Measurements from ENCODE around the gene GREB1. TPM values are rescaled to one million over a fixed set of nuclear protein-coding genes. Genes with fewer than 3 reads are reported as not detected.

The GREB1 gene
- polyA plus RNA-seq, 3 donors: 1.1 to 1.4 (median 1.3) TPM

DNA sequence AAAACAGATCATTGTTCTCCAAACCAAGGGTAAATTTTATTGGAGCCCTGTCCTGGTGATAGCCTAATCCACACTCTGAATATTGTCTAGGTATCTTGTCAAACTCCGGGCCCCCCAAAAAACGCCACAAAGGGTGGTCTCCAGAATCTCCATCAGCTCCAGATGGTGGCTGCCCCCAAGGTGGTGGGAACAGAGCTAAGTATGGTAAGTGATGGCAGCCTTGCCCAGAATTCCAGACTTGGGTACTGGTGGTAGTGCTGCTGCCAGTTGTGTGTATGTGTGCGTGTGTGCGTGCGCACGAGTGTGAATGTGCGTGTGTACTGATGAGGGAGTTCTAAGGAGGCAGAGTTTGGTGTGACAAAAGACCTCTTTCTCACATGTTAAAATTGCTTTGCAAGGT lies 51.2 kb downstream of the GREB1 start:
- no peak overlapping the region for H3K27ac ChIP-seq (ENCODE audit: low read depth, low read length)
- 92 to 93% (median 92%) methylated on average over 7 of the region's 7 CpGs for WGBS, 3 donors

DNA sequence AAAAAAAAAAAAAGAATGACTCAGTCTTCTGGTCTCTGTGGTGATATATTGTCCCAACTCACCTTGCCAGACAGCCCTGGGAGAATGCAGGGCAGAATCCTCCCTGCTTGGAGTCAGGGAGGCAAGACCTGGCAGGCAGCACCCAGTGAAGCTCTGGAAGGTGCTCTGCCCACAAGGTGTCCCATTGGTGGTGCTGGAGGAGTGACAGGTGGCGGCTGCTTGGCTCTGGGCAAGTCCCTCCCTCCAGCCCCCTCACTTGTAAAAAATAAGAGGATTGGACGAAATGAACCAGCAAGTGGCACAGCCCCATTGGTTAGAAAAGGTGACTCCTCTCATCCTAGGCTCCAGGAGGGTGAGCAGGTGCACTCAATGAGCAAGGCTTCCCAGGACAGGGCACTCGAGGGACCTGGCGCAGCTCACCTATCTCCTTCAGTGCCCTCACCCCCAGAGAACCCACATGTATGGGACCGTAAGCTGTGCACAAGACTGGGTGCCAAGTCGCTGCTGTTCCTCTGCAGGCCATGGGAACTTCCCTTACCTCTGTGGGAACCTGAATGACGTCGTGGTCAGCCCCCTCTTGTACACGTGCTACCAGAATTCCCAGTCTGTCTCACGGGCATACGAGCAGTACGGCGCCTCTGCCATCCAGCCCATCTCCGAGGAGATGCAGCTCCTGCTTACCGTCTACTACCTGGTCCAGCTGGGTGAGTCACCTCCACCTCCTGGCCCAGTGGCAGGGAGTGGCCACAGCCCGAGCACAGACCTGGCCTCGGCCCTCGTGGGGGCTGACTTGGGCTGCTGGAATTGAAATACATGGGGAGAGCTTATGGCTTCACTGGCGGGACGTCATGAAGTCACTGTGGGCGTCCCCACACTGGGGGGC lies 54.6 kb downstream of the GREB1 start:
- H3K27ac ChIP-seq (ENCODE audit: low read depth, low read length): no peak overlapping the region
- WGBS, 3 donors: 86 to 90% (median 89%) methylated on average over 21 of the region's 21 CpGs

DNA sequence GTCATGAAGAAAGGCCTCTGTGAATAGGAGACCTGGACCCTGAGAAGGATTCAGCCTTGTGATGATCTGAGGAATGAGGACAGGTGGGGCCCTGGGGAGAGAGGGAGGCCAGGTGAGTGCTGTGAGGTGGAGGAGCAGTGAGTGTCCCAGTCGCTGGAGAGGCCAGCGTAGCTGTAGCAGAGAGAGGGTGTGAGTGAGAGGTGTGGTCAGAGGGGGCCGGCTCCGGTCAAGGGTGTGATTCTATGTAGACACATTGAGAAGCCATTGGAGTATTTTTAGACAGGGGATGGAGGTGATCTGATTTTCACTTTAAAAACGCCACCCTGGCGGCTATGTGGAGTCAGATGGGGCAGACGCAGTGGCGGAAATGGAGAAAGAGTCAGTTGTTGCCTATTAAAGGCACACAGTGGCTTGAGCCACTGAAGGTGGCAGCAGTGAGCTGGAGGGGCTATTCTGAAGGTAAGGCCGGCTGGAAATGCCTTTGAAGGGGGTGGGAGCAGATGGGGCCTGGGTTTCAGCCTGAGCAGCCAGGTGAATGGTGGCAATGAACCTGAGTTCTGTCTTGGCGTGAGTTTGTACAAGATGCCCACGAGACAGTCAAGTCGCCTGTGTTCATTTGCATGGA lies 55.6 kb downstream of the GREB1 start:
- no peak overlapping the region for H3K27ac ChIP-seq (ENCODE audit: low read depth, low read length)
- WGBS, 3 donors: 85 to 90% (median 88%) methylated on average over 12 of the region's 12 CpGs

DNA sequence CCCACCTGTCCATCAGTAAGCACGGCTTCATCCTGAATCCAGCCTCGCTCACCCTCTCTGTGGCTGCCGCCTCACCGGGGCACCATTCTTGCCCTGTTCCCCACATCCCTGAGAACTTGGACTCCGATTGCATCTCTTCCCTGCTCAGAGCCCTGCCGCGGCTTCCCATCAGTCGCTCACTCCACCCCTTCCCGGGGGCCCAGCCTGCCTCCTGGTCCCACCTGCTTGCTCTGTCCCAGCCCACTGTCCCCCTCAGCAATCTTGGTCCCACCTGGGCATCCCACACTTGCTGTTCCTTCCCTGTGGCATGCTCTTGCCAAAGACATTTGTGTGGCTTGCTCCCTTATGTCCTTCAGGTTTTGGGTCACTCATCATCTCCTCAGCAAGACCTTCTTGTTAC lies 56.3 kb downstream of the GREB1 start:
- WGBS, 3 donors: 91 to 99% (median 97%) methylated on average over 9 of the region's 9 CpGs

DNA sequence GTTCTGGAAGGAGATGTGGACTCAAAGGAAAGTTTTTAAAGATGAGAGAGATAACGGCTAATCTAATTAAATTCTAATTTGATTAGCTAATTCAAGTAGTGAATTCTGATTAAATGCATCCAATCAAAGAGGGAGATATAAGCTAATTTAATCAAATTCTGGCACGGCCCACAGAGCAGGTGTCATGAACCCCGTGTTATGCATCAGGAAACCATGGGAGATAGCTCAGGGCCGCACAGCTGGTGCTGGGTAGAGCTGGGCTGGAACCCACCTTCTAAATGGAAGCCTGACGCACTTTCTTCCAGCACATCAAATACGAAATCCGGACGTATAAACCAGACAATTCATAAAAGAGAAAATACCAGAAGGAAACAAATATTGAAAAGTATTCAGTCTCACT lies 57.2 kb downstream of the GREB1 start:
- WGBS, 3 donors: 88 to 94% (median 90%) methylated on average over 8 of the region's 8 CpGs

More for the DNA sequence above, 56.3 kb downstream of the GREB1 start:
- H3K27ac ChIP-seq (ENCODE audit: low read depth, low read length): no peak overlapping the region

DNA sequence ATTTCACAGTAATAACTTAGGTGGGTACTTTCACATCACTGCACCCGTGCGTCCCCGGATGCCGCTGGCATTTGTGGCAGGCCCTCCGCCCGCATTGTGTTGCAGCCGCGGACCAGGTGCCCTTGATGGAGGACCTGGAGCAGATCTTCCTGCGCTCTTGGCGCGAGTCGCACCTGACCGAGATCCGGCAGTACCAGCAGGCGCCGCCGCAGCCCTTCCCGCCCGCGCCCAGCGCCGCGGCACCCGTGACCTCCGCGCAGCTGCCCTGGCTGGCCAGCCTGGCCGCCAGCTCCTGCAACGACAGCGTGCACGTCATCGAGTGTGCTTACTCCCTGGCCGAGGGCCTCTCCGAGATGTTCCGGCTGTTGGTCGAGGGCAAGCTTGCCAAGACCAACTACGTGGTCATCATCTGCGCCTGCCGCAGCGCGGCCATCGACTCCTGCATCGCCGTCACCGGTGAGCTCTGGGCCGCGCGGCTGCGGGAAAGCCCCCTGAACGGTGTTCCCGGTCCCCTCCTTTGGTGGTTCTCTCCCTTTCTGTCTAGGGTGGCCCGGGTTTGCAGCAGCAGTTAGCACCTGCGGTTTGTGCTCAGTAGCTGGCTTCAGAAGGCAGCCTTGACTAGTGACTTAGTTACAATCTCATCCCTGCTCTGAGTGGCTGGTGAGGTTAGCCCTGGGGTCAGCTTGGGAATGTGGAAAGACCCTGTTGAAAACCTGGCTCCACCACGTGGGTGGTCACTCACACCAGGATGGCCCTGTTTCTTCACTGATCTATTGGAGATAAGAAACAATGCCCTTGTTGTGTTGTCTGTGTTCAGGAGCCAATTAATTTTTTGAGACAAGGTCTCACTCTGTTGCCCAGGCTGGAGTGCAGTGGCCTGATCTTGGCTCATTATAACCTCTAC lies 59.1 kb downstream of the GREB1 start:
- H3K27ac ChIP-seq (ENCODE audit: low read depth, low read length): no peak overlapping the region
- 92 to 95% (median 94%) methylated on average over 51 to 53 of the region's 53 CpGs for WGBS, 3 donors

More for the DNA sequence above, 57.2 kb downstream of the GREB1 start:
- H3K27ac ChIP-seq (ENCODE audit: low read depth, low read length): no peak overlapping the region

DNA sequence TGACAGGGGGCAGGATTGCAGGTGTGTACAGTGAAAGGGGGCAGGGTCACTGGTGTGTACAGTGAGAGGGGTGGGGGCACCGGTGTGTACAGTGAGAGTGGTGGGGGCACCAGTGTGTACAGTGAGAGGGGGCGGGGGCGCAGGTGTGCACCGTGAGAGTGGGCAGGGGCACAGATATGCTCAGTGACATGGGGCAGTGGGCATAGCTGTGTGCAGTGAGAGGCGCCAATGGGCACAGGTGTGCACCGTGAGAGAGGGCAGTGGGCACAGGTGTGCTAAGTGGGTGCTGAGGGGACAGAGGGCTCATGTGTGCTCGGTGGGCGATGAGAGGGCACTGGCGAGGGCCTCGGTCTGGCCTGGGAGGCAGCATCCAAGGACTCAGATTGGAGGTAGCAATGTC lies 63.0 kb downstream of the GREB1 start:
- WGBS, 3 donors: 94 to 96% (median 95%) methylated on average over 10 of the region's 10 CpGs
- no peak overlapping the region for H3K27ac ChIP-seq (ENCODE audit: low read depth, low read length)

DNA sequence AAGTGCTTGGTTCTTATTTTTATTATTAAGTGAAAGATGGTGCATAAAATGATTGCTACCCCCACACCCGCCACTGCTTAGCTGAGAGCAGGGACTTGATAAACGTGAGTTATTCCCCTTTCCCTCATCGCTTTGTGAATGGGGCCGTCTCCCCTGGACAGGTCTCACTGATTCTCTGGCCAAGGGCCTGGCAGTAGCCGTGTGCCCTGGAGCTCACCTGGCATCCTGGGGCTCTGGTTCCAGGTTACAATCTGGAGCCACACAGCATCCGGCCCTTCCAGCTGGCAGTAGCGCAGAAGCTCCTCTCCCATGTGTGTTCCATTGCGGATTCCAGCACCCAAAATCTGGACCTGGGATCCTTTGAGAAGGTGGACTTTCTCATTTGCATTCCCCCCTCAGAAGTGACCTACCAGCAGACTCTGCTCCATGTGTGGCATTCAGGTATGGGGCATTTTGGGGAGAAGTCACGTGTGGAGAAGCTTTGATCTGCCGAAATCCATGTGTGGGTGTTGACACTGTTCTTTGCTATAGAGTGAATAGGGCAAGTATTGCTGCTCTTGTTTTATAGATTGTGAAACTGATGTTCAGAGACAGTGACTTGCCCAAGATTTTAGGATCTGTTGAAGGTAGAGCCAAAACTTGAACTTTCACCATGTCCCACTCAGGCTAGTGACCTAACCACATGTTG lies 63.8 kb downstream of the GREB1 start:
- H3K27ac ChIP-seq (ENCODE audit: low read depth, low read length): no peak overlapping the region
- 86 to 90% (median 88%) methylated on average over 10 of the region's 10 CpGs for WGBS, 3 donors

DNA sequence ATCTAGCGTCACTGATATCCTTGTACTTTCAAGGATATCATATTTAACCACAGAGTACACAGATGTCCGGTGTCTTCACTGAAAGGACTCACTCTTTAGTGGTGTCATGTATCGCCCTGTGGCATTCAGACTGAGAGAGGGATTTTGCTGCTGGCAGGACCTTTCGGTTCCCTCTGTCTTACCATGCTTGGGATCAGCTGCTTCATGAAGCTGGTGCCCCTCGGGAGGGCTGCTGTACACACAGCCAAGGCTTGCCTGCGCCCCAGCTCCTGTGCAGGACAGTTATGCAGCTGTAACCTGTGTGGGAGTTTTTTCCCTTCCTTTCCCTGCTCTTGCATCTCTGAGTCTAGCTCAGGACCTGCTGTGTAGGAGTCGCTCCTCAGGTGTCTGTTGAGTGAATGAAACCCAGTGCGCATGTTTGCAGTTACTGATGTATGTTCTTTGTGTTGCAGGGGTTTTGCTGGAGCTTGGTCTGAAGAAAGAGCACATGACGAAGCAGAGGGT lies 64.4 kb downstream of the GREB1 start:
- no peak overlapping the region for H3K27ac ChIP-seq (ENCODE audit: low read depth, low read length)
- WGBS, 3 donors: 70 to 78% (median 76%) methylated on average over 9 of the region's 9 CpGs

DNA sequence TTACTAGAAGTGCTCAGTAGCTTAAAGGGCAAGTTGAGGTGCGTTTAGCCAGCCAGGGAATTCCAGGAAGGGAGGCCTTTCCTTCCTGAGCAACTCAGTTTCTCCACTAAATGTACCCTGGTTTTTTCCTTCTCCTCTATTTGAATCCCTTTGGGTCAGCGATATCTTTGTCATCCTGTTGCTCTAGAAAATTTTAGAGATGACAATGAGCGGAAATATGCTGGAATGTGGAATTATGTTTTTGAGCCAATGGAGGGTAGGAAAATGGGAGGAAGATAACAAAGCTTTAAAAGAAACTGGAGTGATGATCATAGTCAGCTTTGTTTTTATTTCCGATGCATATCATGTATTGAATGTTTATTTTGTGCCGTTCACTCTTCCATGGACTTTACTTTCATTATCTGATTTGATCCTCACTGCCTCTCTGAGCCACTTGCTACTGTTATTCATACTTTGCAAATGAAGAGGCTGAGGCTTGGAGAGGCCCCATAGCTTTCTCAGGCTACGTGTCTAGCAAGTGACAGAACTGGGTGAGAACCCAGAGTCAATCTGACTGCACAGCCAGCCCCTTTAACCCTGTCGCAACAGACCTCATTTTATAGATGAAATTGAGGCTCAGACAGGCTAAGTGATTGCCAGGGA lies 68.8 kb downstream of the GREB1 start:
- H3K27ac ChIP-seq (ENCODE audit: low read depth, low read length): no peak overlapping the region
- 76 to 78% (median 76%) methylated on average over 7 of the region's 7 CpGs for WGBS, 3 donors

DNA sequence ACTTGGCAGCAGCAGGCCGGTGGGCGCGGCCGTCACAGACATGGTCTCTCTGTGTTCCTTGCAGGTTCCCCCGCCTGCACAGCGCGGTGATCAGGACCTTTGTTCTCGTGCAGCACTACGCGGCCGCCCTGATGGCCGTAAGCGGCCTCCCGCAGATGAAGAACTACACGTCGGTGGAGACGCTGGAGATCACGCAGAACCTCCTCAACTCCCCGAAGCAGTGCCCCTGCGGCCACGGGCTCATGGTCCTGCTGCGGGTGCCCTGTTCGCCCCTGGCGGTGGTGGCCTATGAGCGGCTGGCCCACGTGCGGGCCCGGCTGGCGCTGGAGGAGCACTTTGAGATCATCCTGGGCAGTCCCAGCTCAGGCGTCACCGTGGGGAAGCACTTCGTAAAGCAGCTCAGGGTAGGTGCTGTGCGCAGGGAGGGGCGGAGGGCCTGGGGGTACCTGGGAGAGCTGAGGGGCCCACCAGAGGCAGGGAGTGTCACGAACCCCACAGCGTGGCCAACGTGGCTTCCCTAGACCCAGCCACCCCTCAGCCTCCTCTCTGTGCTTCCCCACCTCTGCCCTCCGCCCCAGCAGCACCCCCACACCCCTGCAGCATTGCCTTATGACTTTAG lies 76.9 kb downstream of the GREB1 start:
- 96 to 97% (median 96%) methylated on average over 36 to 38 of the region's 38 CpGs for WGBS, 3 donors
- no peak overlapping the region for H3K27ac ChIP-seq (ENCODE audit: low read depth, low read length)

DNA sequence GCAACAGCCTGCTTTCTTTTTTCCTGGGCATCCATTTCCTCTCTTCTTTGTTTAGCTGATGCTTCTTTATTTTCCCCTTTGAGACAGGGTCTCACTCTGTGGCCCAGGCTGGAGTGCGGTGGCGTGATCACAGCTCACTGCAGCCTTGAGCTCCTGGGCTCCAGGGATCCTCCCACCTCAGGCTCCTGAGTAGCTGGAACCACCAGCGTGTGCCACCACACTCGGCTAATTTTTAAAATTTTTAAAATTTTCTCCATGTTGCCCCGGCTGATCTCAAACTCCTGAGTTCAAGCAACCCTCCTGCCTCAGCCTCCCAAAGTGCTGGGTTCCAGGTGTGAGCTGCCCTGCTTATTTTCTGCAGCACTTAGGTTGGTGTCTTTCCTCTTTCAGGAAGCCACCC lies 77.4 kb downstream of the GREB1 start:
- no peak overlapping the region for H3K27ac ChIP-seq (ENCODE audit: low read depth, low read length)
- 91 to 97% (median 95%) methylated on average over 5 of the region's 5 CpGs for WGBS, 3 donors

DNA sequence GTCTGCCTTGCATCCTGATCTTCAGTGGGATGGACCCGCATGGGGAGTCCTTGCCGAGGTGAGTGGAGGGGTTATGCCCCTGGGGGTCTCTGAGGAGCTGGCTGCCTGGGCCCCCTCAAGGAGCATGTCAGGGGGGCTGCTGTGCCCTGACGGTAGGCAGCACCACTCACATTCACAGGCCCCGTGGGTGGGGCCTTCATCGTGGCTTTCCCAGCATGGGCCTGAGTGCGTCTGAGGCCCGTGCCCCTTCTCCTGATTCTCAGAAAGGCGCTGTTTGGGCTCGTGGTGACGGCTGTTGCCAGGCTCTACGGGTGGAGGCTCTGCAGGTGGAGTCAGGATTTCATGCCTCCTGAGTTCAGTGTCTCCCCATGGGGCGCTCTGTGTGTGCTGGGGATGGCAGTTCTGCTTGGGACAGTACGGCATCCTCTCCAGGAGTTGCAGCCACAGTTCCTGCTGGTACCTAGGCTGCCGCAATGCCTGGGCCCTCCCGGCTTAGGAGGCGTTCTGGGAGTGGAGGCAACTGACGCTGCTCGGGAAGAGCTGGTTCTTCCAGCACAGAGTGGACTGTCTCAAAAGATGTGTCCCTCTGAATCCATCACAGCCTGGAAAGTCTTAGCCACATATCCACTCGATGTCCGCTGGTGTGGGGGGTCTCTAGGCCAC lies 78.8 kb downstream of the GREB1 start:
- whole genome bisulfite sequencing, 3 donors: 87 to 92% (median 89%) methylated on average over 20 of the region's 20 CpGs
- H3K27ac ChIP-seq (ENCODE audit: low read depth, low read length): no peak overlapping the region

DNA sequence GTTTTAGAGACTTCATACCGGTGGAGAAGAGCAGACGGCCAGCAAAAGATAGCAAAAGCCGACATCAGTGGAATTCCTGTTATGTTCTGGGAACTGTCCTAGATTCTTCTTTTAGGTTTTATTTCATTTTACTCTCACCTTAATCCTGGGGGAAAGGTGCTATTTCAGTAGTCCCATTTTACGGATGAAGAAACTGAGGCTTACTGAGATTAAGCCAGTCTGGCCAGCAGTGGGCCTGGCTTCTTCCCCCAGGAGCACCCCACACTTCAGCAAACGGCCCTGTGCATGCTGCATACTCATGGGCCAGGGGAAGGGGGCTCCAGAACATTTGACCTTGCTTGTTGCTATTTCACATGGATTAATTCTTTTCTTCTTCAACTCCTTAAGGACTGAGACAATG lies 79.5 kb downstream of the GREB1 start:
- WGBS, 3 donors: 90 to 95% (median 91%) methylated on average over 5 of the region's 5 CpGs
- no peak overlapping the region for H3K27ac ChIP-seq (ENCODE audit: low read depth, low read length)

DNA sequence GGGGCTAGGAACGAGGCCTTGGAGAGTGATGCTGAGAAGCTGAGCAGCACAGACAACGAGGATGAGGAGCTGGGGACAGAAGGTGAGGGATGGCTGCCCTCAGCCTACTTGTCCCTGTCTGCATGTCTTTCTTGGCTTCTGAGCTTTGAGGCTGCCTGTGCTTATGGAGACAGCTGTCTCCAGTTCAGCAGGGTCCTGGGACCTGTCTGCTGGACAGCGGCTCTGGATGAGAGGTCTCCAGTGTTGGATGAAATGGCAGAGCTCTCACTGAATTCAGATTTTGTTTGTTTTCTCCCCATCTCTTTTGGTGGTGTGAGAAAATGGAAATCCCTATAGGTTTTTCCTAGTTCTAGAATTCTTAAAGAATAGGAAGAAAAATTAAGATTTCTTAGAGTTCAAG lies 81.4 kb downstream of the GREB1 start:
- H3K27ac ChIP-seq (ENCODE audit: low read depth, low read length): no peak overlapping the region
- 78 to 89% (median 86%) methylated on average over 3 of the region's 3 CpGs for WGBS, 3 donors

DNA sequence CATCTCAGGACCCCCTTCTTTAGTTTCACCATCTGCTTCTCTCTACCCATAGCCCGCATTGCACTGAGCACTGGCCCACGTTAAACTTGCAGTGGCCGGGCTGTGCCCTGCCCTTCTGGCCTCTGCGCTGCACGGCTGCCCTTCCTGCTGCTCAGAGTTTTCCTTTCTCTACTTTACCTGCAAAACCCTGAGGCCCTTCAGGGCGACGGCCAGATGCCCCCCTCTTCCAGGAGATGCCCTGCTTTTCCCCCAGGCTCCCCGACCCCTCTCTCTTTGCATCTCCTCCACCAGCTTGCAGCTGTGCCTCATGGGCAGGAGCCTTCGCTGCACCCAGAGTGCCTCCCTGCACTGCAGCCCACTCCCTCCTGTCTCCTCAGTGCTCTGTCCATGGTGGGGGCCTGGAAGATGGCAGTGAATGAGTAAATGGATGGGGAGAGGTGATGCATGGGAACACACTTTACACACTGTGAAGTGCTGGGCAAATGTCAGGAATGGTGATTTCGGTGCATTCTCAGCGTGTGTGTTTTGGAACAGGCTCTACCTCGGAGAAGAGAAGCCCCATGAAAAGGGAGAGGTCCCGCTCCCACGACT lies 82.3 kb downstream of the GREB1 start:
- WGBS, 3 donors: 87 to 89% (median 88%) methylated on average over 14 of the region's 14 CpGs
- H3K27ac ChIP-seq (ENCODE audit: low read depth, low read length): no peak overlapping the region
